SU-DHL-6 (cell line): ENCODE measurements around the gene MPHOSPH9.

Source experiments
- CTCF ChIP-seq: fragments of 200-600 bp; sonication (generic); IDR thresholded peaks from one replicate; pipeline ENCODE4 v1.5.1; 2017; ENCODE audit warnings: antibody characterized with exemption, mild to moderate bottlenecking, low read length, moderate library complexity; ENCODE audit not compliant: insufficient read depth, poor library complexity, severe bottlenecking
- EZH2phosphoT487 ChIP-seq: fragments of 200-600 bp; sonication (generic), shearing (Covaris generic); conservative IDR thresholded peaks from 2 replicates; pipeline ENCODE4 v1.6.1; 2018; ENCODE audit warnings: mild to moderate bottlenecking, antibody characterized with exemption, low read length, moderate library complexity, mixed read lengths

GRCh38 chr12:123111498-123112165, 121.3 kb downstream of the MPHOSPH9 start:
- TF ChIP-seq CTCF (no peak), EZH2phosphoT487 (no peak)
